Breast epithelium (tissue), 4 donors: ENCODE measurements around the gene APBB2. TPM values are rescaled to one million over a fixed set of nuclear protein-coding genes. Genes with fewer than 3 reads are reported as not detected.

Source experiments
- DNase-seq, 2 donors: peaks; one replicate each; pipeline ENCODE4 v3.0.0-alpha.2; 2019; ENCODE audit warnings: low spot score in 2 of 2
- H3K27ac ChIP-seq, 2 donors: fragments of 200-600 bp; sonication (generic) in 1 of 2; one replicate each; pipeline ENCODE4 v1.5.1; 2016 to 2019; ENCODE audit warnings: mild to moderate bottlenecking in 1 of 2
- H3K27me3 ChIP-seq, 2 donors: fragments of 200-600 bp; sonication (generic) in 1 of 2; one replicate each; pipeline versions ENCODE4 v1.5.1 to v1.6.0; 2017 to 2019; ENCODE audit warnings: control low read depth in 1 of 2, mild to moderate bottlenecking in 1 of 2
- H3K36me3 ChIP-seq: fragments of 200-600 bp; one replicate; pipeline ENCODE4 v1.5.1; 2019
- H3K4me1 ChIP-seq, 2 donors: fragments of 200-600 bp; sonication (generic); one replicate each; pipeline ENCODE4 v1.5.1; 2016 to 2019; ENCODE audit warnings: control low read depth in 1 of 2
- H3K4me3 ChIP-seq, 3 donors: fragments of 200-600 bp; sonication (generic); 1 replicate in 2 of 3; 2 replicates in 1 of 3; pipeline ENCODE4 v1.5.1; 2016 to 2019; ENCODE audit warnings: mild to moderate bottlenecking in 3 of 3, moderate library complexity in 2 of 3
- H3K9me3 ChIP-seq, 2 donors: fragments of 200-600 bp; sonication (generic) in 1 of 2; one replicate each; pipeline ENCODE4 v1.5.1; 2016 to 2019; ENCODE audit warnings: control low read depth in 1 of 2
- CTCF ChIP-seq, 3 donors: fragments of 450-650 bp; IDR thresholded peaks; one replicate each; pipeline ENCODE4 v1.5.1; 2016 to 2017; ENCODE audit warnings: antibody characterized with exemption in 3 of 3, mild to moderate bottlenecking in 3 of 3, moderate library complexity in 3 of 3
- POLR2A ChIP-seq: fragments of 450-650 bp; IDR thresholded peaks from one replicate; pipeline ENCODE4 v1.6.1; 2016; ENCODE audit warnings: antibody characterized with exemption, mild to moderate bottlenecking, moderate library complexity
- POLR2AphosphoS5 ChIP-seq, 3 donors: sonication (generic); formaldehyde crosslinking; IDR thresholded peaks; one replicate each; pipeline ENCODE4 v1.6.1; 2017; ENCODE audit warnings: antibody characterized with exemption in 3 of 3
- intact Hi-C: fragments of 100-400 bp; cut with DNase I; formaldehyde crosslinking; loops from one replicate; pipeline ENCODE4 v1.15.1; 2023; ENCODE audit warnings: low total_unique reads
- total RNA-seq, 3 donors: library from RNA; depleted of rRNA; stranded (reverse); fragments of >200 nt; gene quantifications; one replicate each; pipeline ENCODE4 v1.1.0, GENCODE V29; 2016

Gene APBB2
- total RNA-seq, 3 donors from 2014 or later = 87.4 to 192 (median 153) TPM

GRCh38 chr4:41257257-41257901, 43.0 kb upstream of the APBB2 start:
- intact Hi-C loops = loop anchor here (10.0 kb wide), 1 partner anchor 627 kb away; no protein-coding TSS in a partner anchor
- DNase-seq = no peak
- Histone ChIP-seq H3K27me3 (peaks cover 0 to 19% of the 10 kb centered on the region in 2 donors), H3K9me3 (no peaks in the 10 kb centered on the region), H3K27ac (no peak overlapping the region), H3K4me3 (peak overlapping the region; percentile 44 to 70 (median 61)), H3K36me3 (no peaks in the 10 kb centered on the region), H3K4me1 (peaks cover 0 to 5% of the 10 kb centered on the region in 2 donors)
- no peak for TF ChIP-seq POLR2AphosphoS5 (IDR thresholded peaks at IDR 0.05)
- no peak for TF ChIP-seq CTCF (IDR thresholded peaks at IDR 0.05)
- no peak for TF ChIP-seq POLR2A

- no peak for DNase-seq
- Histone ChIP-seq H3K4me1 (peaks cover 0 to 5% of the 10 kb centered on the region in 2 donors), H3K9me3 (no peaks in the 10 kb centered on the region), H3K27ac (no peak within 1 kb of the TSS), H3K27me3 (peaks cover 0 to 19% of the 10 kb centered on the region in 2 donors), H3K4me3 (peak within 1 kb of the TSS; percentile 44 to 70 (median 61)), H3K36me3 (no peaks in the 10 kb centered on the region)
- no peak for TF ChIP-seq POLR2AphosphoS5 (IDR thresholded peaks at IDR 0.05)
- no peak for TF ChIP-seq POLR2A
- TF ChIP-seq CTCF (IDR thresholded peaks at IDR 0.05) = no peak
- intact Hi-C loops = loop anchor here (10.0 kb wide), 1 partner anchor 628 kb away; no protein-coding TSS in a partner anchor
These were observed 42.5 kb upstream of the APBB2 start, which contains the start of gene UCHL1 for GRCh38 chr4:41256740-41257256. Gene UCHL1 (plus strand): TSS chr4:41256928. CDS start chr4:41256977, 49 bp downstream.

GRCh38 chr4:41256131-41256739, 41.9 kb upstream of the APBB2 start:
- H3K27me3 ChIP-seq = peaks cover 0 to 19% of the 10 kb centered on the region in 2 donors
- H3K9me3 ChIP-seq = no peaks in the 10 kb centered on the region
- DNase-seq = no peak
- peaks cover 0 to 5% of the 10 kb centered on the region in 2 donors for H3K4me1 ChIP-seq
- intact Hi-C loops = loop anchor here (10.0 kb wide), 1 partner anchor 629 kb away; no protein-coding TSS in a partner anchor
- H3K27ac ChIP-seq = no peak overlapping the region
- no peaks in the 10 kb centered on the region for H3K36me3 ChIP-seq
- peak overlapping the region; percentile 44 to 70 (median 61) for H3K4me3 ChIP-seq
- TF ChIP-seq POLR2AphosphoS5 (IDR thresholded peaks at IDR 0.05) (no peak), CTCF (IDR thresholded peaks at IDR 0.05) (no peak), POLR2A (no peak)

GRCh38 chr4:41245983-41246382, 31.6 kb upstream of the APBB2 start:
- no peak for DNase-seq
- intact Hi-C loops = no loop called here
- Histone ChIP-seq H3K27ac (no peak overlapping the region), H3K9me3 (no peaks in the 10 kb centered on the region), H3K36me3 (no peaks in the 10 kb centered on the region), H3K4me1 (no peaks in the 10 kb centered on the region), H3K4me3 (no peak overlapping the region), H3K27me3 (no peaks in the 10 kb centered on the region)
- TF ChIP-seq POLR2A = no peak
- TF ChIP-seq CTCF (IDR thresholded peaks at IDR 0.05) = no peak
- TF ChIP-seq POLR2AphosphoS5 (IDR thresholded peaks at IDR 0.05) = no peak

- no peaks in the 10 kb centered on the region for H3K27me3 ChIP-seq
- intact Hi-C loops = no loop called here
- no peaks in the 10 kb centered on the region for H3K4me1 ChIP-seq
- no peak for DNase-seq
- H3K27ac ChIP-seq = no peak overlapping the region
- TF ChIP-seq CTCF (IDR thresholded peaks at IDR 0.05) (no peak), POLR2A (no peak), POLR2AphosphoS5 (IDR thresholded peaks at IDR 0.05) (no peak)
- H3K4me3 ChIP-seq = no peak overlapping the region
- H3K36me3 ChIP-seq = no peaks in the 10 kb centered on the region
- no peaks in the 10 kb centered on the region for H3K9me3 ChIP-seq
These were observed 27.6 kb upstream of the APBB2 start for GRCh38 chr4:41241919-41242318.
